Caco-2 (cell line): ENCODE results near the gene TMEM59L. TPM values are rescaled to one million over a fixed set of nuclear protein-coding genes. Genes with fewer than 3 reads are reported as not detected.
A peak's percentile ranks its signal among the peaks of the same experiment; 100 is the strongest.
"Not testable (repeated sequence)": the region's sequence is repeated elsewhere in the genome, so short reads cannot be mapped to it uniquely, and the experiment has no call there.

Experiments used
- BruUV-seq: library from RNA; stranded (reverse); fragments of 400-500 nt; replicated peaks from 2 replicates; lab custom pipeline; 2021; lab: Mats Ljungman, UMichigan
- CTCF ChIA-PET: fragments of 300-600 bp; sonication (Branson Sonifier 250); formaldehyde crosslinking; loops from one replicate; lab custom pipeline; 2022; ENCODE audit warnings: antibody characterized with exemption; lab: Charles Lee
- POLR2A ChIA-PET: fragments of 300-600 bp; sonication (Branson Sonifier 250); formaldehyde crosslinking; loops from one replicate; lab custom pipeline; 2022; ENCODE audit warnings: antibody characterized with exemption; lab: Charles Lee
- DNase-seq, 2 experiments: peaks; one replicate each; pipeline versions ENCODE4 v3.0.0 to v3.0.0-alpha.2; 2020 to 2022
- H3K27me3 ChIP-seq: replicated peaks from 2 replicates; pipeline ENCODE4 v1.6.0; 2011; ENCODE audit warnings: low read length; ENCODE audit not compliant: control insufficient read depth, insufficient read depth
- H3K36me3 ChIP-seq: 2 replicates; pipeline ENCODE4 v1.5.1; 2011; ENCODE audit warnings: low read length; ENCODE audit not compliant: control insufficient read depth, insufficient read depth
- H3K4me1 ChIP-seq: fragments of 250-450 bp; sonication (Bioruptor Pico); 2 replicates; pipeline ENCODE4 v1.5.1; 2020; ENCODE audit warnings: mild to moderate bottlenecking
- H3K4me3 ChIP-seq: 2 replicates; pipeline ENCODE4 v1.5.1; 2011; ENCODE audit warnings: low read depth, mild to moderate bottlenecking, control low read depth, low read length
- H3K9me3 ChIP-seq: fragments of 250-450 bp; sonication (Bioruptor Pico); 2 replicates; pipeline ENCODE4 v1.5.1; 2020; ENCODE audit warnings: mild to moderate bottlenecking, moderate library complexity
- H3K27ac Mint-ChIP-seq: one replicate; pipeline ENCODE4 v1.8.0; 2022; ENCODE audit warnings: mixed read lengths; ENCODE audit not compliant: unreplicated experiment
- H3K27me3 Mint-ChIP-seq: one replicate; pipeline ENCODE4 v1.8.0; 2022; ENCODE audit warnings: mixed read lengths; ENCODE audit not compliant: insufficient read depth, unreplicated experiment
- H3K36me3 Mint-ChIP-seq: one replicate; pipeline ENCODE4 v1.8.0; 2022; ENCODE audit warnings: mild to moderate bottlenecking, mixed read lengths; ENCODE audit not compliant: insufficient read depth, unreplicated experiment
- H3K4me1 Mint-ChIP-seq: one replicate; pipeline ENCODE4 v1.8.0; 2022; ENCODE audit warnings: low read depth, mixed read lengths; ENCODE audit not compliant: unreplicated experiment
- H3K4me3 Mint-ChIP-seq: one replicate; pipeline ENCODE4 v1.8.0; 2022; ENCODE audit warnings: mild to moderate bottlenecking, moderate library complexity, mixed read lengths; ENCODE audit not compliant: unreplicated experiment
- H3K9me3 Mint-ChIP-seq: one replicate; pipeline ENCODE4 v1.8.0; 2022; ENCODE audit warnings: mixed read lengths; ENCODE audit not compliant: unreplicated experiment
- intact Hi-C: fragments of 100-400 bp; cut with micrococcal nuclease; formaldehyde crosslinking; loops from one replicate; pipeline ENCODE4 v1.10.0; 2022; ENCODE audit not compliant: unreplicated experiment
- total RNA-seq: library from RNA; stranded (reverse); gene quantifications from 2 replicates; pipeline ENCODE4 v1.2.3, GENCODE V29; 2022
- TF ChIP-seq, protein P1 (sequence below), 2 experiments: fragments of 200-600 bp in 1 of 2; IDR thresholded peaks; 1 replicate in 1 of 2; 2 replicates in 1 of 2; pipeline versions ENCODE4 v1.5.1 to v1.8.0; 2011 to 2022; ENCODE audit warnings: antibody characterized with exemption in 1 of 2, control low read depth in 1 of 2, inconsistent platforms in 1 of 2, low read depth in 1 of 2, low read length in 1 of 2, mild to moderate bottlenecking in 1 of 2, moderate library complexity in 1 of 2; ENCODE audit not compliant: insufficient read depth in 1 of 2, severe bottlenecking in 1 of 2, unreplicated experiment in 1 of 2

The TMEM59L gene
- total RNA-seq, 1 experiment from 2014 or later = 0.25 TPM

DNA sequence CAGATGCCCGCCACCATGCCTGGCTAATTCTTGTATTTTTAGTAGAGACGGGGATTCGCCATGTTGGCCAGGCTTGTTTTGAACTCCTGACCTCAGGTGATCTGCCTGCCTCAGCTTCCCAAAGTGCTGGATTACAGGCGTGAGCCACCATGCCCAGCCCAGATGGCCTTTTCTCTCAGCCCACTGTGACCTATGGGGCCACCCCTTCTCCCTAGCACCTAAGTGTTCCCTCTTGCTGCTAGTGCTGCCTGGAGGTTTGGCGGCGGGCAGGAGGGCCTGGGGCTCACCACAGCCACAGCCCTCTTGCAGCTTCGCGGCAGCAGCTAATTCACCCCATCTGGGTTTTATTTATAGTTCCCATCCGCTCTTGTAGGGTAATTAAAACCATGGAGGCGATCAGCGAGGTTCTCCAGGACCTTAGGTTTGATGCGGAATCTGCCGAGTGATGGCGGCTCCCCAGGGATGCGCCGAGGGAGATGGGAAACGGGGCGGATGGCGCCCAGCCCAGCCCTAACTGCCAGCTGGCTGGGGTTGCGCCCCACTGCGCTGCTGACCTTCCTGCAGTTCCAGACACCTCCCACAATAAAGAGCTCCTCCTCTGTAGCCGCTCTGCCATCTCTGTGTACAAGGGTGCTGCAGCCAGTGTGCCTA is 20.8 kb upstream of the TMEM59L start:
- no TSS peak for BruUV-seq
- no peaks in the 10 kb centered on the region for H3K27me3 Mint-ChIP-seq
- intact Hi-C loops = no loop called here
- H3K36me3 ChIP-seq = no peaks in the 10 kb centered on the region
- DNase-seq = no peak
- no peak overlapping the region for H3K27ac Mint-ChIP-seq
- peaks cover 4% of the 10 kb centered on the region; the same call in 1 of the 2 replicates for H3K4me1 ChIP-seq
- POLR2A ChIA-PET = no interaction called here
- H3K9me3 ChIP-seq = no peaks in the 10 kb centered on the region
- CTCF ChIA-PET = no interaction called here
- TF ChIP-seq, protein P1, sequence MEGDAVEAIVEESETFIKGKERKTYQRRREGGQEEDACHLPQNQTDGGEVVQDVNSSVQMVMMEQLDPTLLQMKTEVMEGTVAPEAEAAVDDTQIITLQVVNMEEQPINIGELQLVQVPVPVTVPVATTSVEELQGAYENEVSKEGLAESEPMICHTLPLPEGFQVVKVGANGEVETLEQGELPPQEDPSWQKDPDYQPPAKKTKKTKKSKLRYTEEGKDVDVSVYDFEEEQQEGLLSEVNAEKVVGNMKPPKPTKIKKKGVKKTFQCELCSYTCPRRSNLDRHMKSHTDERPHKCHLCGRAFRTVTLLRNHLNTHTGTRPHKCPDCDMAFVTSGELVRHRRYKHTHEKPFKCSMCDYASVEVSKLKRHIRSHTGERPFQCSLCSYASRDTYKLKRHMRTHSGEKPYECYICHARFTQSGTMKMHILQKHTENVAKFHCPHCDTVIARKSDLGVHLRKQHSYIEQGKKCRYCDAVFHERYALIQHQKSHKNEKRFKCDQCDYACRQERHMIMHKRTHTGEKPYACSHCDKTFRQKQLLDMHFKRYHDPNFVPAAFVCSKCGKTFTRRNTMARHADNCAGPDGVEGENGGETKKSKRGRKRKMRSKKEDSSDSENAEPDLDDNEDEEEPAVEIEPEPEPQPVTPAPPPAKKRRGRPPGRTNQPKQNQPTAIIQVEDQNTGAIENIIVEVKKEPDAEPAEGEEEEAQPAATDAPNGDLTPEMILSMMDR (IDR thresholded peaks at IDR 0.05; ENCODE audit: insufficient read depth in 1 of 2, low read depth in 1 of 2, low read length in 1 of 2, severe bottlenecking in 1 of 2, unreplicated experiment in 1 of 2) = no peak
- H3K9me3 Mint-ChIP-seq = no peaks in the 10 kb centered on the region
- H3K36me3 Mint-ChIP-seq = peaks cover 18% of the 10 kb centered on the region
- H3K4me3 Mint-ChIP-seq = peak overlapping the region; percentile 82
- H3K4me1 Mint-ChIP-seq = peaks cover 14% of the 10 kb centered on the region
- H3K27me3 ChIP-seq = no peaks in the 10 kb centered on the region
- no peak overlapping the region for H3K4me3 ChIP-seq

- H3K4me3 ChIP-seq, H3K9me3 ChIP-seq, BruUV-seq, H3K4me3 Mint-ChIP-seq, H3K27me3 ChIP-seq, POLR2A ChIA-PET, DNase-seq, H3K27me3 Mint-ChIP-seq, H3K27ac Mint-ChIP-seq, H3K36me3 ChIP-seq, H3K9me3 Mint-ChIP-seq, H3K4me1 ChIP-seq: not testable (repeated sequence)
- intact Hi-C loops = loop anchor here (1.0 kb wide), 1 partner anchor 14 kb away; the partner anchor contains the start of gene CRLF1
- Mint-ChIP-seq H3K4me1 (peaks cover 12% of the 10 kb centered on the region), H3K36me3 (peaks cover 16% of the 10 kb centered on the region)
- CTCF ChIA-PET = interaction anchor here (0.7 kb wide), 1 partner anchor 79 kb away, joined by 3 read pairs; no protein-coding TSS in a partner anchor
Measured at GRCh38 chr19:18592732-18593131, 19.9 kb upstream of the TMEM59L start.

GRCh38 chr19:18593367-18594095 is 19.1 kb upstream of the TMEM59L start:
- ChIA-PET POLR2A (interaction anchor here (0.7 kb wide), 1 partner anchor 44 kb away, joined by 10 read pairs; no protein-coding TSS in a partner anchor), CTCF (interaction anchor here (0.5 to 1.2 kb wide), 11 partner anchors 23 to 253 kb away, joined by 3 to 17 read pairs (median 4); partner anchors contain the start of gene KXD1)
- peaks cover 10% of the 10 kb centered on the region for H3K36me3 Mint-ChIP-seq
- no peaks in the 10 kb centered on the region for H3K9me3 Mint-ChIP-seq
- Histone ChIP-seq H3K4me1 (peaks cover 4% of the 10 kb centered on the region; the same call in 1 of the 2 replicates), H3K9me3 (no peaks in the 10 kb centered on the region), H3K4me3 (peak overlapping the region; percentile 42), H3K36me3 (no peaks in the 10 kb centered on the region), H3K27me3 (no peaks in the 10 kb centered on the region)
- TF ChIP-seq, protein P1 (IDR thresholded peaks at IDR 0.05; ENCODE audit: insufficient read depth in 1 of 2, low read depth in 1 of 2, low read length in 1 of 2, severe bottlenecking in 1 of 2, unreplicated experiment in 1 of 2) = no peak
- no peaks in the 10 kb centered on the region for H3K27me3 Mint-ChIP-seq
- H3K27ac Mint-ChIP-seq = no peak overlapping the region
- H3K4me3 Mint-ChIP-seq = peak overlapping the region; percentile 58
- DNase-seq = no peak
- H3K4me1 Mint-ChIP-seq = peaks cover 7% of the 10 kb centered on the region
- BruUV-seq = no TSS peak
- intact Hi-C loops = loop anchor here (1.0 kb wide), 2 partner anchors 13 to 79 kb away; partner anchors contain the start of gene CRLF1
